ENCODE data around the gene KCNIP3.

DNA sequence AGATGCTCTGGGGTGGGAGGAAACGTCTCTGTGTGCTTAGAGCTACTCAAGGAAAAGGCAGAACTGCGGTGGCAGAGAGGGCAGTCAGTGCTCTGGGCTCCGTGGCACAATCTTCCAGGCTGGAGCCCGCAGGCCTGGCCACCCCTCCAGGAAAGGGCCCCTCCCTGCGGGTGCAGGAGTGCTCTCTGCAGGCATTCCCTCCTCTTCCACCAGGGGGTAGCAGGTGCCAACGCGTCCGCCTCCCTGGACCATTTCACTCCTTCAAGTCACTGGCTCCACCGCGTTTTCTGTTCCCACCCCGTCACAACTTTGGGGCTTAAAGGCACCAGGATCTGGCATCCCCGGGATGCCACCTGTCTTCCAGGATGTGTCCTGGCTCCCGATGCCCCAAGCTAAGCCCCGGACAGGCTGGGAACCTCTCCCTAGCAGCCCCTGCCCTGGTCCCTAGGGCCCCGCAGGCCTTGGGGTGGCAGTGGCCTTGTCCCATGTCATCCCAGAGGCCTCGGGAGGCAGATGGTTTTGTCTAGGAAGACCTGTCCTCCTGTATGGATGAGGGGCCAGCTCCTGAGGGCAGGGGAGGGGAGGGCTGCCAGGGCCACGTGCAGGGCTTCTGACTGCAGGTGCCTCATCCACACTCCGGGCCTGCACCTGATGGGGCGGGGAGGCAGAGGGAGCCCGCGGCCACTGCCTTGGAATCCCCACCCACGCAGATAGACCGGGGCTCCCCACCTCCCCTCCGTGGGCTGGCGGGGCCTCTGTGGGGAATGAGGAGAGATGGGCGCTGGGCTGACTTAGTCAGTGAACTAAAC lies 26.4 kb downstream of the KCNIP3 start:
- TF ChIP-seq, protein P1, sequence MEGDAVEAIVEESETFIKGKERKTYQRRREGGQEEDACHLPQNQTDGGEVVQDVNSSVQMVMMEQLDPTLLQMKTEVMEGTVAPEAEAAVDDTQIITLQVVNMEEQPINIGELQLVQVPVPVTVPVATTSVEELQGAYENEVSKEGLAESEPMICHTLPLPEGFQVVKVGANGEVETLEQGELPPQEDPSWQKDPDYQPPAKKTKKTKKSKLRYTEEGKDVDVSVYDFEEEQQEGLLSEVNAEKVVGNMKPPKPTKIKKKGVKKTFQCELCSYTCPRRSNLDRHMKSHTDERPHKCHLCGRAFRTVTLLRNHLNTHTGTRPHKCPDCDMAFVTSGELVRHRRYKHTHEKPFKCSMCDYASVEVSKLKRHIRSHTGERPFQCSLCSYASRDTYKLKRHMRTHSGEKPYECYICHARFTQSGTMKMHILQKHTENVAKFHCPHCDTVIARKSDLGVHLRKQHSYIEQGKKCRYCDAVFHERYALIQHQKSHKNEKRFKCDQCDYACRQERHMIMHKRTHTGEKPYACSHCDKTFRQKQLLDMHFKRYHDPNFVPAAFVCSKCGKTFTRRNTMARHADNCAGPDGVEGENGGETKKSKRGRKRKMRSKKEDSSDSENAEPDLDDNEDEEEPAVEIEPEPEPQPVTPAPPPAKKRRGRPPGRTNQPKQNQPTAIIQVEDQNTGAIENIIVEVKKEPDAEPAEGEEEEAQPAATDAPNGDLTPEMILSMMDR (IDR thresholded peaks at IDR 0.05) = peak in 6 of 7 experiments; percentile 27 to 54 (median 44)
- TF ChIP-seq POLR2A (IDR thresholded peaks at IDR 0.05) = no peak

All from body of pancreas (tissue), 4 donors.